Measurements from ENCODE around the gene FAM53A. TPM values are rescaled to one million over a fixed set of nuclear protein-coding genes. Genes with fewer than 3 reads are reported as not detected.

The FAM53A gene
- total and polyA plus RNA-seq, 8 donors = 0.73 to 2.8 (median 1.8) TPM; not detected in 4

GRCh38 chr4:1615786-1616556 lies 68.1 kb downstream of the FAM53A start:
- intact Hi-C loops (cut with DNase I; ENCODE audit: low total_unique reads) = no loop called here
- Histone ChIP-seq H3K27me3 (no peaks in the 10 kb centered on the region), H3K4me3 (no peak overlapping the region), H3K36me3 (no peaks in the 10 kb centered on the region), H3K4me1 (no peaks in the 10 kb centered on the region), H3K9me3 (peaks cover 0 to 3% (median 0%) of the 10 kb centered on the region in 4 donors), H3K27ac (no peak overlapping the region)
- 75 to 84% (median 80%) methylated on average over 20 to 22 of the region's 22 CpGs for WGBS, 5 donors
- no peak for DNase-seq
- TF ChIP-seq, protein P1, sequence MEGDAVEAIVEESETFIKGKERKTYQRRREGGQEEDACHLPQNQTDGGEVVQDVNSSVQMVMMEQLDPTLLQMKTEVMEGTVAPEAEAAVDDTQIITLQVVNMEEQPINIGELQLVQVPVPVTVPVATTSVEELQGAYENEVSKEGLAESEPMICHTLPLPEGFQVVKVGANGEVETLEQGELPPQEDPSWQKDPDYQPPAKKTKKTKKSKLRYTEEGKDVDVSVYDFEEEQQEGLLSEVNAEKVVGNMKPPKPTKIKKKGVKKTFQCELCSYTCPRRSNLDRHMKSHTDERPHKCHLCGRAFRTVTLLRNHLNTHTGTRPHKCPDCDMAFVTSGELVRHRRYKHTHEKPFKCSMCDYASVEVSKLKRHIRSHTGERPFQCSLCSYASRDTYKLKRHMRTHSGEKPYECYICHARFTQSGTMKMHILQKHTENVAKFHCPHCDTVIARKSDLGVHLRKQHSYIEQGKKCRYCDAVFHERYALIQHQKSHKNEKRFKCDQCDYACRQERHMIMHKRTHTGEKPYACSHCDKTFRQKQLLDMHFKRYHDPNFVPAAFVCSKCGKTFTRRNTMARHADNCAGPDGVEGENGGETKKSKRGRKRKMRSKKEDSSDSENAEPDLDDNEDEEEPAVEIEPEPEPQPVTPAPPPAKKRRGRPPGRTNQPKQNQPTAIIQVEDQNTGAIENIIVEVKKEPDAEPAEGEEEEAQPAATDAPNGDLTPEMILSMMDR (IDR thresholded peaks at IDR 0.05) = no peak
- no peak for TF ChIP-seq POLR2AphosphoS5 (IDR thresholded peaks at IDR 0.05)
- TF ChIP-seq EP300 (IDR thresholded peaks at IDR 0.05) = no peak
- TF ChIP-seq POLR2A (IDR thresholded peaks at IDR 0.05) = no peak

DNA sequence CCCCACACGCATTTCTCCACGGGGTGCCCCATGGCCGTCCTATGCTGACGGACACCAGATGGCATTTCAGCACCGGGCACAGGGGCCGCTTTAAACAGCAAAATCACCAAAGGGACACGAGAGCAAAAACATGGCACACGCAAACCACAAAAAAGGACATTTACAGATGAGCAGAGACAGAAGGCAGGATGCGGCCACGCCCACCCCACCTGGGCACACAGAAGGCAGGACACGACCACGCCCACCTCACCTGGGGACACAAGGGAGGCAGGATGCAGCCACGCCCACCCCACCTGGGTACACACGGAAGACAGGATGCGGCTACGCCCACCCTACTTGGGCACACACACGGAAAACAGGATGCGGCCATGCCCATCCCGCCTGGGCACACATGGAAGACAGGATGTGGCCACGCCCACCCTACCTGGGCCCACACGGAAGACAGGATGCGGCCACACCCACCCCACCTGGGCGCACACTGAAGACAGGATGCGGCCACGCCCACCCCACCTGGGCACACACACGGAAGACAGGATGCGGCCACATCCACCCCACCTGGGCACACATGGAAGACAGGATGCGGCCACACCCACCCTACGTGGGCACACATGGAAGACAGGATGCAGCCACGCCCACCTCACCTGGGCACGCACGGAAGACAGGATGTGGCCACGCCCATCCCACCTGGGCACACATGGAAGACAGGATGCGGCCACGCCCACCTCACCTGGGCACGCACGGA lies 69.1 kb downstream of the FAM53A start:
- Histone ChIP-seq H3K4me3 (no peak overlapping the region), H3K9me3 (peaks cover 0 to 3% (median 0%) of the 10 kb centered on the region in 4 donors), H3K4me1 (no peaks in the 10 kb centered on the region), H3K27ac (no peak overlapping the region), H3K27me3 (no peaks in the 10 kb centered on the region), H3K36me3 (no peaks in the 10 kb centered on the region)
- DNase-seq = no peak
- intact Hi-C loops (cut with DNase I; ENCODE audit: low total_unique reads) = no loop called here
- no peak for TF ChIP-seq EP300 (IDR thresholded peaks at IDR 0.05)
- TF ChIP-seq POLR2AphosphoS5 (IDR thresholded peaks at IDR 0.05) = no peak
- TF ChIP-seq POLR2A (IDR thresholded peaks at IDR 0.05) = no peak
- TF ChIP-seq, protein P1 (IDR thresholded peaks at IDR 0.05) = no peak
- WGBS, 5 donors = 71 to 76% (median 75%) methylated on average over 31 to 37 of the region's 37 CpGs

GRCh38 chr4:1614502-1614853 lies 69.6 kb downstream of the FAM53A start:
- no peaks in the 10 kb centered on the region for H3K36me3 ChIP-seq
- no peaks in the 10 kb centered on the region for H3K4me1 ChIP-seq
- 81 to 88% (median 86%) methylated on average over 13 to 17 of the region's 17 CpGs for WGBS, 5 donors
- H3K27me3 ChIP-seq = no peaks in the 10 kb centered on the region
- DNase-seq = no peak
- H3K27ac ChIP-seq = no peak overlapping the region
- no peak for TF ChIP-seq POLR2AphosphoS5 (IDR thresholded peaks at IDR 0.05)
- TF ChIP-seq, protein P1 (IDR thresholded peaks at IDR 0.05) = no peak
- no peak for TF ChIP-seq EP300 (IDR thresholded peaks at IDR 0.05)
- TF ChIP-seq POLR2A (IDR thresholded peaks at IDR 0.05) = no peak
- H3K4me3 ChIP-seq = no peak overlapping the region
- peaks cover 0 to 3% (median 0%) of the 10 kb centered on the region in 4 donors for H3K9me3 ChIP-seq
- intact Hi-C loops (cut with DNase I; ENCODE audit: low total_unique reads) = no loop called here

- TF ChIP-seq, protein P1 (IDR thresholded peaks at IDR 0.05) = no peak
- no peak for TF ChIP-seq POLR2A (IDR thresholded peaks at IDR 0.05)
- TF ChIP-seq EP300 (IDR thresholded peaks at IDR 0.05) = no peak
- no peak for TF ChIP-seq POLR2AphosphoS5 (IDR thresholded peaks at IDR 0.05)
- H3K27ac ChIP-seq = no peak overlapping the region
- no peak for DNase-seq
Measured at GRCh38 chr4:1614049-1614448, 70.1 kb downstream of the FAM53A start.

More at GRCh38 chr4:1614049-1614448, 70.1 kb downstream of the FAM53A start:
- H3K4me1 ChIP-seq = no peaks in the 10 kb centered on the region
- H3K27me3 ChIP-seq = peaks cover 0 to 4% (median 0%) of the 10 kb centered on the region in 3 donors
- WGBS, 5 donors = 90 to 94% (median 92%) methylated on average over 17 of the region's 17 CpGs
- peaks cover 0 to 3% (median 0%) of the 10 kb centered on the region in 4 donors for H3K9me3 ChIP-seq
- intact Hi-C loops (cut with DNase I; ENCODE audit: low total_unique reads) = no loop called here
- H3K36me3 ChIP-seq = no peaks in the 10 kb centered on the region
- H3K4me3 ChIP-seq = no peak overlapping the region
